HG03039 (cell line): ENCODE data around the gene ITSN1.
"Not testable (repeated sequence)": the region's sequence is repeated elsewhere in the genome, so short reads cannot be mapped to it uniquely, and the experiment has no call there.

Experiments used
- ATAC-seq: cut with Tn5 transposase; IDR thresholded peaks from one replicate; pipeline ENCODE4 v1.9.1; 2021; ENCODE audit warnings: mild to moderate bottlenecking, moderate library complexity; ENCODE audit not compliant: unreplicated experiment

ITSN1 gene

GRCh38 chr21:33729139-33729538, 86.8 kb downstream of the ITSN1 start:
- not testable (repeated sequence) for ATAC-seq

- ATAC-seq: no peak
Observed at GRCh38 chr21:33729641-33730040, 87.3 kb downstream of the ITSN1 start.

GRCh38 chr21:33731447-33731846, 89.1 kb downstream of the ITSN1 start:
- no peak for ATAC-seq

GRCh38 chr21:33732038-33732437, 89.7 kb downstream of the ITSN1 start:
- ATAC-seq: no peak

DNA sequence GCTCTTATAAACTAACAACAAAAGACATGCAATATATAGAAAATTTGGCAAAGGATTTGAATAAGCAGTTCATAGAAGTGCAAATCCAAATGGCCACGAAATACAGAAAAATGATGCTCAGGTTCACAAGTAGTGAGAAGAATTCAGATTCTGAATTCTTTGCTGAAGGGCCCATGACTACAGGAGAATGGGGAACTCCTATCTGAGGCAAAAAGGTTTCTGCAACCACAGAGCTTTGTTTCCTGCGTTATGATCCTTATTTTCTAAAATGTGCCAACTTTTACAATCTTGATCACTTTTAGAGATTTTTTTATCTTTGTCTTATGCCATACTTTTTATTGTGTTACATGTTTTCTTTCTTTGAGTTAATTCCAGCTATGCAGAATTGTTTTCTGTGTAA, 91.3 kb downstream of the ITSN1 start:
- ATAC-seq: no peak

DNA sequence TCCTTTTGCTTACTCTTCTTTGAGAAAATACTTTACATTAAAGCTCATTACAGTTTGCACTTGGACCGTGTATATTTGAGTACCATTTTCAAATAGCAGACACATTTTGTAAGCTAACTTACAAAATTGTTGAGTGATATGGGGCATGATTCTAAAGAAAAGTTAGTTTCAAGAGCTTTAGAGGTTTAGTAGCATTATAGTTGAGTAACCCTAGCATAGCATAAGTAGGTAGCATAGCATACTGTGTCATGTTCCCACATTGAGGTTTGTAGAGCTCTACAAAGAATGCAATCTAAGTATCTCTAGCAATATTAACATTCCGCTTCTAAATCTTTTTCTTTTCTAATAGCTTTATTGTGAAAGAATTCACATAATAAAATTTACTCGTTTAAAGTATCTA, 92.0 kb downstream of the ITSN1 start:
- no peak for ATAC-seq

GRCh38 chr21:33734818-33735217, 92.5 kb downstream of the ITSN1 start:
- ATAC-seq: no peak

DNA sequence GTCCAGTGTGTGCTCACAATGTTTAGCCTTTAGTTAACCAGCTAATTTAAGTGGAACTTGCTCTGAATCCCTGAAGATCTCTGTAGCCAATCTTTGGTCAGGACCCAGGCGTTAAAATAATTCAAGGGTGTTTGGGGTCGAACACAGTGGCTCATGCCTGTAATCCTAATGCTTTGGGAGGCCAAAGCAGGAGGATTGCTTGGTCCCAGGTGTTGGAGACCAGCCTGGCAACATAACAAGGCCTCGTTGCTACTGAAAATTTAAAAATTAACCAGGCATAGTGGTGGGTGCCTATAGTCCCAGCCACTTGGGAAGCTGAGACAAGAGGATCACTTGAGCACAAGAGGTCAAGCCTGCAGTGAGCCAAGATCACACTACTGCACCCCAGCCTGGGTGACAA, 94.3 kb downstream of the ITSN1 start:
- ATAC-seq: no peak

DNA sequence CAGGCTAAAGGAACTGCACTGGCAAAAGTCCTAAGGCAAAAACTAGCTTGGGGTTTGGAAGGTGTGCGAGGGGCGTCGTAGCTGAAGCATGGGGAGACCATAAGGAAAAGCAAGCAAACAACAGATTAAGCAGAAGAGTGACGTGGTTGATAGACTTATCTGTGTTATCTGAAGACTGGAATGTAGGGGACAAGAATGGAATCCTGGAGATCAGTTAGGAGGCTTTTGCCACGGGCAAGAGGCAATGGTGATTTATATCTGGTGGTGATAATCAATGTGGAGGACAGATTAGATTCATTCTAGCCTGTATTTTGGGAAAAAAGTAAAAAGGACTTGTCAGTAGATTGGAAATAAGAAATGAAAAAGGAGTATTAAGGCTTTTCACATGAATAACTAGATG, 97.4 kb downstream of the ITSN1 start:
- no peak for ATAC-seq

- ATAC-seq: no peak
Observed at GRCh38 chr21:33747420-33747819, 105.1 kb downstream of the ITSN1 start.

DNA sequence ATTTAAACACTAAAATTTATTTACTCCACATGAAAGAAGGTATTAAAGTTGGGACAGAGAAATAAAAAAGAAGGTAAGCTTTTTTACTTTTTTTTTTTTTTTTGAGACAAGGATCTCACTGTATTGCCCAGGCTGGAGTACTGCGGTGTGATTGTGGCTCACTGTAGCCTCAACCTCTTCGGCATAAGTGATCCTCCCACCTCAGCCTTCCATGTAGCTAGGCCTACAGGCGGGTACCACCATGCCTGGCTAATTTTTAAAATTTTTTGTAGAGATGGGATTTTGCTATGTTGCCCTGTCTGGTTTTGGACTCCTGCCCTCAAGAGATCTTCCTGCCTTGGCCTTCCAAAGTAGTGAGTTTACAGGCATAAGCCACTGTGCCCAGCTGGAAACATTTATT, 106.6 kb downstream of the ITSN1 start:
- ATAC-seq: no peak

GRCh38 chr21:33750017-33750416, 107.7 kb downstream of the ITSN1 start:
- ATAC-seq: no peak

- no peak for ATAC-seq
Observed at GRCh38 chr21:33751120-33751519, 108.8 kb downstream of the ITSN1 start.

GRCh38 chr21:33751533-33751932, 109.2 kb downstream of the ITSN1 start:
- no peak for ATAC-seq

DNA sequence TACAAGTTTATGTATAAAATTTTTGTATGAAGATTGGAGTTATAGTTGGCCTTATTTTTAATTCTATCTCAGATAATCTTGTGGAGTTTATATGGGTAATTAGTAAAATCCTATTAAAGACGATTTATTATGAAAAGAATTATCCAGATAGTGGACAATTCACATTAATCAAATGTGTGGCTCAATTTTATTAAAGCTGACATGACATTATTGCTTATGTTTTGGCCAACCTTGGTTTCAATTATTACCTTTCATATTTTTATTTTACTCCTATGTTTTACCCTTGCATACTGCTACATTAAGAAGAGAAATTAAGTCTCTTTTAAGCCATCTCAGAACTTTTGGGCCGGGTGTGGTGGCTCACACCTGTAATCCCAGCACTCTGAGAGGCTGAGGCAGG, 110.0 kb downstream of the ITSN1 start:
- no peak for ATAC-seq

GRCh38 chr21:33753886-33754285, 111.6 kb downstream of the ITSN1 start:
- no peak for ATAC-seq

DNA sequence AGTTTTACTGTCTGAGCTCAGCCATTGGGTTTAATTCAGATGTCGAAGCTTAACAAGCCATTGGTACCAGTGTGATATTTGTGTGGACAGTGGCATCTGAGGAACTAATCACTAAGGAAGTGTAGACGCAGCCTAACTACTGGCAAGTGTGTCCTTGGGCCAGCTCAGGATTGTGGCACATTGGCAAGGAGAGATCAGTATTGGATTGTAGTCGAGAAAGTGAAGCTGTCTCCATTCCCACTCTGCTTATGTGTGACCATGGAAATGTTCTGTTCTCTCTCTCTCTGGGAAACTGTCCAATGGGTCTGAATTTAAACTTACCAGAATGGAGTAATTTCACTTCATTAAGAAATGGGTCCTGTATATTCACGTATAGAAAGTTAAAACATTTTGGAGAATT, 112.2 kb downstream of the ITSN1 start:
- no peak for ATAC-seq

GRCh38 chr21:33755354-33755753, 113.1 kb downstream of the ITSN1 start:
- no peak for ATAC-seq

GRCh38 chr21:33760641-33761440, 118.5 kb downstream of the ITSN1 start:
- no peak for ATAC-seq

DNA sequence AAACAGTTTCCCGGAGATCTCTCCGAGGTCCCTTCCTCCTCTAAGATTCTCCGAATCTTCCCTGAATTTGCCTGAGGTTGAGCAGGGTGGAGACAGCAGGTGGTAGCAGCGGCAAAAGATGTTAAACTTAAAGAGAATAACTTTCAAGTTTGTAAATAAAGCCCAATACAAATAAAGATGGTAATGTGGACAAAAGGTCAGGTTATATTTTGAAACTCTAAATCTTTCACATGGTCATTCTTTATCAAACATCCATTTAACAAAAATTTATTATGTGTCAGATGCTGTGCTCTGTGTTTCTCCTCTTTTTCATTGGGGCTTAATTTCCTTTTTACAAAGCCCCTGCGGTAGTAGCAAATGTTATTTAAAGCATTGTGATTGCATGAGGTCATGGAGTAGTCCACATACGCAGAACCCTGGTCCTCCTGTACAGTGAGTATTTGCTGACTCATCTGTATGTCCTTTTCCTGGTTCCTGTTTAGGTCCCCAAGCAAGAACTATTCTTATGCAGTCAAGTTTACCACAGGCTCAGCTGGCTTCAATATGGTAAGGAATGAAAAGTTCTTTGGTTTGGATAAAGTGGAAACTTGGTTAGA, 119.2 kb downstream of the ITSN1 start:
- ATAC-seq: no peak

- ATAC-seq: no peak
Observed at GRCh38 chr21:33762803-33763581, 120.7 kb downstream of the ITSN1 start.

- ATAC-seq: no peak
Observed at GRCh38 chr21:33763582-33763899, 121.2 kb downstream of the ITSN1 start.
